GM19397 (cell line): ENCODE measurements around the gene LIF.
"Not testable (repeated sequence)": the region's sequence is repeated elsewhere in the genome, so short reads cannot be mapped to it uniquely, and the experiment has no call there.

Experiments used
- ATAC-seq: cut with Tn5 transposase; IDR thresholded peaks from one replicate; pipeline ENCODE4 v1.9.1; 2021; ENCODE audit warnings: mild to moderate bottlenecking, moderate library complexity; ENCODE audit not compliant: unreplicated experiment

The LIF gene

GRCh38 chr22:30212363-30212995 is 34.1 kb downstream of the LIF start:
- ATAC-seq: no peak

GRCh38 chr22:30211124-30211820 is 35.3 kb downstream of the LIF start:
- no peak for ATAC-seq

- no peak for ATAC-seq
Measured at GRCh38 chr22:30210235-30210909, 36.2 kb downstream of the LIF start.

- ATAC-seq: no peak
Measured at GRCh38 chr22:30209642-30210041, 36.9 kb downstream of the LIF start.

GRCh38 chr22:30208631-30209603 is 37.6 kb downstream of the LIF start:
- no peak for ATAC-seq

- no peak for ATAC-seq
Measured at GRCh38 chr22:30206944-30207343, 39.6 kb downstream of the LIF start.

GRCh38 chr22:30205281-30206115 is 41.1 kb downstream of the LIF start:
- no peak for ATAC-seq

- no peak for ATAC-seq
Measured at GRCh38 chr22:30204742-30205111, 41.8 kb downstream of the LIF start.

GRCh38 chr22:30204015-30204741 is 42.4 kb downstream of the LIF start:
- ATAC-seq: no peak

- no peak for ATAC-seq
Measured at GRCh38 chr22:30202531-30203006, 44.0 kb downstream of the LIF start.

GRCh38 chr22:30201945-30202344 is 44.6 kb downstream of the LIF start:
- ATAC-seq: no peak

- ATAC-seq: not testable (repeated sequence)
Measured at GRCh38 chr22:30200905-30201304, 45.7 kb downstream of the LIF start.

- no peak for ATAC-seq
Measured at GRCh38 chr22:30198921-30199320, 47.6 kb downstream of the LIF start.

- ATAC-seq: no peak
Measured at GRCh38 chr22:30198152-30198825, 48.3 kb downstream of the LIF start.

- no peak for ATAC-seq
Measured at GRCh38 chr22:30197389-30197788, 49.2 kb downstream of the LIF start.

- no peak for ATAC-seq
Measured at GRCh38 chr22:30196880-30197336, 49.7 kb downstream of the LIF start.

GRCh38 chr22:30196141-30196879 is 50.2 kb downstream of the LIF start:
- no peak for ATAC-seq
